ENCODE data around the gene LOC101059915.

Gene LOC101059915

GRCh38 chrX:71650333-71650969 lies 16.9 kb upstream of the LOC101059915 start:
- H3K9me3 ChIP-seq: no peaks in the 10 kb centered on the region
- no peaks in the 10 kb centered on the region for H3K4me1 ChIP-seq
- DNase-seq (ENCODE audit: low spot score): no peak
- H3K27ac ChIP-seq: no peak overlapping the region
- H3K4me3 ChIP-seq: no peak overlapping the region
- peak in 1 of 2 donors; percentile 32 for TF ChIP-seq CTCF (IDR thresholded peaks at IDR 0.05)
- no peaks in the 10 kb centered on the region for H3K36me3 ChIP-seq
- H3K27me3 ChIP-seq: no peaks in the 10 kb centered on the region

GRCh38 chrX:71652405-71652804 lies 14.9 kb upstream of the LOC101059915 start:
- DNase-seq (ENCODE audit: low spot score): no peak
- H3K9me3 ChIP-seq: no peaks in the 10 kb centered on the region
- H3K27ac ChIP-seq: no peak overlapping the region
- no peak overlapping the region for H3K4me3 ChIP-seq
- no peaks in the 10 kb centered on the region for H3K27me3 ChIP-seq
- no peaks in the 10 kb centered on the region for H3K36me3 ChIP-seq
- TF ChIP-seq CTCF (IDR thresholded peaks at IDR 0.05): peak; percentile 23 to 68
- H3K4me1 ChIP-seq: no peaks in the 10 kb centered on the region

- Histone ChIP-seq H3K27ac (no peak overlapping the region), H3K4me1 (no peaks in the 10 kb centered on the region), H3K36me3 (no peaks in the 10 kb centered on the region), H3K4me3 (no peak overlapping the region), H3K27me3 (no peaks in the 10 kb centered on the region), H3K9me3 (no peaks in the 10 kb centered on the region)
- no peak for TF ChIP-seq CTCF (IDR thresholded peaks at IDR 0.05)
- no peak for DNase-seq (ENCODE audit: low spot score)
Measured at GRCh38 chrX:71653344-71653743, 14.0 kb upstream of the LOC101059915 start.

- H3K4me1 ChIP-seq: no peaks in the 10 kb centered on the region
- DNase-seq (ENCODE audit: low spot score): no peak
- no peak overlapping the region for H3K4me3 ChIP-seq
- H3K27ac ChIP-seq: no peak overlapping the region
- no peaks in the 10 kb centered on the region for H3K36me3 ChIP-seq
- TF ChIP-seq CTCF (IDR thresholded peaks at IDR 0.05): no peak
- no peaks in the 10 kb centered on the region for H3K27me3 ChIP-seq
- no peaks in the 10 kb centered on the region for H3K9me3 ChIP-seq
Measured at GRCh38 chrX:71657267-71657666, 10.1 kb upstream of the LOC101059915 start.

GRCh38 chrX:71659342-71659741 lies 8.0 kb upstream of the LOC101059915 start:
- H3K4me3 ChIP-seq: no peak overlapping the region
- no peaks in the 10 kb centered on the region for H3K36me3 ChIP-seq
- no peaks in the 10 kb centered on the region for H3K9me3 ChIP-seq
- no peaks in the 10 kb centered on the region for H3K4me1 ChIP-seq
- no peak overlapping the region for H3K27ac ChIP-seq
- no peak for TF ChIP-seq CTCF (IDR thresholded peaks at IDR 0.05)
- no peak for DNase-seq (ENCODE audit: low spot score)
- no peaks in the 10 kb centered on the region for H3K27me3 ChIP-seq

- H3K4me3 ChIP-seq: no peak overlapping the region
- no peaks in the 10 kb centered on the region for H3K4me1 ChIP-seq
- no peaks in the 10 kb centered on the region for H3K27me3 ChIP-seq
- H3K9me3 ChIP-seq: no peaks in the 10 kb centered on the region
- no peak overlapping the region for H3K27ac ChIP-seq
- DNase-seq (ENCODE audit: low spot score): no peak
- no peak for TF ChIP-seq CTCF (IDR thresholded peaks at IDR 0.05)
- no peaks in the 10 kb centered on the region for H3K36me3 ChIP-seq
Measured at GRCh38 chrX:71659959-71660358, 7.4 kb upstream of the LOC101059915 start.
